Stimulated activated CD8-positive, alpha-beta memory T cell treated with anti-CD3 and anti-CD28 coated beads, Interleukin-4, amount 100 ng/mL, for 24 hours (primary cell): ENCODE measurements around the gene NUP210L.
A peak's percentile ranks its signal among the peaks of the same experiment; 100 is the strongest.
"Not testable (repeated sequence)": the region's sequence is repeated elsewhere in the genome, so short reads cannot be mapped to it uniquely, and the experiment has no call there.

ENCODE experiments used
- DNase-seq: peaks from one replicate; pipeline ENCODE4 v3.0.0-alpha.2; 2020; ENCODE audit warnings: low read depth

Gene NUP210L

DNA sequence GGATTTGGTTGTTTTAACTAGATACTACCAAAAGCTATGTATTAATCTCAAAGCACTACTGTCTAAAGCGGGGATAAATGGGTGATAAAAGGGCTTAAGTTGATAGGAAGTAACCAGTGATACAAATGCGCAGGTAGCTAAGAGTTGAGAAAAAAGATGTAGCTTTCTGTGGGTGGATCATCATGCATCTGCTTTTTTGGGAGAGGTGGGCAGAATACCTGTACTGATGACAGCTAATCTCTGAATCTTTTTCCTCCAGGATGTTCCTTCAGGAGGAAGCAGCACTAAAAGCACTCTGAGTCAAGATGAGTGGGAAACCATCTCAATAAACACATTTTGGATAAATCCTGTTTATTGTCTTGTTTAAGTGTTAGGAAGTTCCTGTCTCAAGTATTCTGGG is 163.1 kb downstream of the NUP210L start:
- DNase-seq: no peak

DNA sequence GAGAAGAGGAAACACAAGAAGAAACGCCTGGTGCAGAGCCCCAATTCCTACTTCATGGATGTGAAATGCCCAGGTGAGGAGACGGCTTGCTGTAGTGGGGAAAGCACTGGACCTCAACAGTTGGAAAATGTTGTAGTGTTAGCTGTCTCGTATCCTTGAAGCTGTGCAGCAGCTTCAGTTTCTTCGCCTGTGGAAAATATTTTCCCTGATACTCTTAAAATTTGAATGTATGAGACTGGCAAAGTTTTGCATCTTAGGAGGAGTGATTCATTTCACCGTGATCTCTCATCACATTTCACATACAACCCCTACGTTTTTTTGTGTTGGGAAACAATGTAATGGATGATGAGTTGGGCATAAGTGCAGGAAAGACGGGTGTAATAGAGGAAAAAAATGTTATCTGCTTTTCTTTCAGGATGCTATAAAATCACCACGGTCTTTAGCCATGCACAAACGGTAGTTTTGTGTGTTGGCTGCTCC is 163.7 kb downstream of the NUP210L start:
- no peak for DNase-seq

DNA sequence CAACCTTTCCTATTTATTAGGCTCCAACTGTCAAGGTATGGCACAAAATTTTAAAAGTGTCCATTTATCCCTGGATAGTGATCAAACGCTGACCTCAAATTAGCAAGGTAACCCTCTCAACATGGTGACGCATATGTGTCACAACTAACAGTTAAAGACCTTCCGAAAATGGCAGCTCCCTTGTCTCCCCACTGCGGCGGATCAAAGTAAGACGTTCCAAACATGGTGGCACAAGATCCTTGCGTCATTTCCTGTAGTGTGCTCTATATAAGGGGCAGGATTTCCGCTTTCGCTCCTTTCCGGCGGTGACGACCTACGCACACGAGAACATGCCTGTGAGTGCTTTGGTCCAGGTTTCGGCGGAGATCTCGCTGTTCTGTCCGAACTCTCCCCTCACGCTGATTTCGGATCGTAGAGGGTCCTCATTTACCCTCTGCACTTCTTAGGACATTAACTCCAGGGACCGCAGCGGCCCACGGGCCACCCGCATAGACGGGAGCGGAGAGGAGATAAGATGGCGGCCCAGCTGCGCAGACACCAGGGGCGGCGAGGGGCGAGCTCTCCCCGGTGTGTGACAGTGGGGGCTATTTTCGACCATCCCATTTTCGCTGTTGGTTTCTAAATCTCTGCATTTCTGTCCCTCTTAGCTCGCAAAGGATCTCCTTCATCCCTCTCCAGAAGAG is 164.3 kb downstream of the NUP210L start, which contains the start of gene RPS27:
RPS27 (plus strand) TSS at position 295 of the 683 bp plus-strand sequence; CDS start at position 330, 35 bp downstream.
- peak; percentile 69 for DNase-seq

DNA sequence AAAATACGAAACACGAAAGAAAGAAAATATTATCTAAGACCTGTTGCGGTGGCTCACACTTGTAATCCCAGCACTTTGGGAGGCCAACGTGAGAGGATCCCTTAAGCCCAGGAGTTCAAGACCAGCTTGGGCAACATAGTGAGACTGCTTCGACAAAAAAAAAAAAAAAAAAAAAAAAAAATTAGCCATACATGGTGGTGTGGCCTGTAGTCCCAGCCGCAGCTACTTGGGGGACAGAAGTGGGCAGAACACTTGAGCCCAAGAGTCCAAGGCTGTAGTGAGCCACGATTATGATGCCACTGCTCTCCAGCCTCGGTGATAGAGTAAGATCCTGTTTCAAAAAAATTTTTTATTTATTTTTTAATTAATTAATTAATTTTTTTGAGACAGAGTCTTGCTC is 167.3 kb downstream of the NUP210L start:
- no peak for DNase-seq

DNA sequence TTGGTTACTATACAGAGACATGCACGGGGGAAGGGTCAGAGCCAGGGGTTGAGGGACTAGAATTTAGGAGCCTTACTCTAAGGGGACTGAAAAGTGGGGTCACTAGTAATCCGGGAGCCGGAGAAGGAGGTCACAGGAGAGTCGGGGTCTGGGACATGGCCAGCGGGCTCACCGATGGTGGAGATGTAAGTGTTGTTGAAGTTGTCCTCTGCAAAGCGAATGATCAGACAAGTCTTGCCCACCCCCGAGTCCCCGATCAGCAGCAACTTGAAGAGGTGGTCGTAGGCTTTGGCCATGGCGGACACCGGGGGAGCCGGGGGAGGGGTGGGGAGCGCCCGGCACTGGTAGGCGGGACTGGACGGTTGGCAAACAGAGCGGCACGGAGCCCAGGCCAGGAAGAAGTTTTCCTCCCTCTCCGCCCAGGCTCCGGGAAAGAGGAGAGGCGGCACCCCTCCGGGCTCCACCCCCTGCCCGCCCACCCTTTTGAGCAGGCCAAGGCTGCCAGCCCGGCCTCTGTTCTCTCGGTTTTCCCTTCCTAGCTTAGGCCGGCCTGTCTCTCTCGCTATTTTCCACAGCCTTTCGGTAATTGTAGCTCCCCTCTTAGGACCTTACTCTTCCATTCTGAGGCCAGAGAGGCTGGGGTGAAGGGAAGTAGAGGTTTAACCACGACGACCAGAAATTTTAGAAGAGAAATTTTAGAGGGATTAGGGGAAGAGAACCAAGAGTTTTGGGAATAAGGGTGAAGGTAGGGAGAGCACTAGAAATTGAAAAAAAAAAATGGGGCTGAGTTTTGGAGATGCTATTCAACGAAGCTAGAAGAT is 168.7 kb downstream of the NUP210L start, which contains the start of gene RAB13:
RAB13 (minus strand) TSS at position 399 of the 821 bp plus-strand sequence; CDS start at position 296, 103 bp downstream.
- no peak for DNase-seq

DNA sequence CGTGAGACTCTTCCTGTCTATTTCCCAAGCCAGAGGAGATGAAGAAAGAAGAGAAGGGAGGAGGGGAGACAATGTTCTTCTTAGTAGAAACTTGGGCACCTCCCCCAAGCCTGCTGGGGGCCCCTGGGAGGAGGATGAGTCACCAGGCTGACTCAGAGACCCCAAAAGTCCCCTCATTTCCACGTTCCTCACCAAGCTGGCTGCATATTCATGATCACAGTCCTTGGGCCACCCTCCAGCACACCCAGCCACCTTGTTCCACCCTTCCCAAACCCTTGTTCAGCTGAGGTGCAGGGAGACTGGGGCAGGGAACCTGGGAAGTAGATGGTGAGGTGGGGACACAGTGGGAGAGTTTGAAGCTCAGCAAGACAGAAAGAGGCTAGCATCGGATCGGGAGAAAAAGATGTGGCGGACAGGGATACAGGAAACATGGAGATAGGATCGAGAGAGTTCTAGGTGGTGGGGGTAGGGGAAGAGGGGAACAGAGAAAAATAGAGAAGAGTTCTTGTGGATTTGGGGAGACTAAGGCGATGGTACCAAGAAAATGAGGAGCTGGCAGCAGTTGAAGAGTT is 169.4 kb downstream of the NUP210L start:
- DNase-seq: peak; percentile 42

DNA sequence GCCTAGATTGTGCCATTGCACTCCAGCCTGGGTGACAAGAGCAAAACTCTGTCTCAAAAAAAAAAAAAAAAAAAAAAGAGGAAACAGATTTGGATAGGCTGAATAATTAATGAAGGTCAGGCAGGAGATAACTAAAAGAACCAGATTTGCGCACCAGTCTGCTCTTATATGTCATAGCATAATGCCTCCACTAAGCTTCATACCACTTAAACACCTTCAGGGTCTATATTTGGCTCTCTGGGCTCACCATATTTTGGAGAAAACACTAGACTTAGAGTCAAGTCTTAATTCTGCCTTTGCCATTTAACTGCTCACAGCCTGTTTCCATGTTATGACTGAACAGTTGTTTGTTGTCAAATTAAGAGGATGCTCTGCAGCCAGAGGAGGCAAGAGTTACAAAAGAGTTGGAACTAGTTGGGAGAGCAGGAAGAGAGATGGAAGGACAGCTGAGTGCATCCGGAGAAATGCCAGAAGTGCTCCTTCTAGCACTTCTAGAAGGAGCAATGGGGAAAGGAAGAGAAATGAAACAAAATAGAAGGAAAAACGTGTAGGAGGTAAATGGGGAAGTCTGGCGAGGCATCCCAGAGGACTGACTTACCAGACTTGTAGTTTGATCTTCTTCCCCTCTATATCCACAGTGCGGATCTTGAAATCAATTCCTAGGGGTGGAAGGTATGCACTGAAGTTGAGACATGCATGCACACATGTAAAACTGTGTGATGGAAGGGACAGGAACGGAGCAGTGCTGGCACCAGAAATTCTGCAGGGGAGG is 170.6 kb downstream of the NUP210L start:
- no peak for DNase-seq

DNA sequence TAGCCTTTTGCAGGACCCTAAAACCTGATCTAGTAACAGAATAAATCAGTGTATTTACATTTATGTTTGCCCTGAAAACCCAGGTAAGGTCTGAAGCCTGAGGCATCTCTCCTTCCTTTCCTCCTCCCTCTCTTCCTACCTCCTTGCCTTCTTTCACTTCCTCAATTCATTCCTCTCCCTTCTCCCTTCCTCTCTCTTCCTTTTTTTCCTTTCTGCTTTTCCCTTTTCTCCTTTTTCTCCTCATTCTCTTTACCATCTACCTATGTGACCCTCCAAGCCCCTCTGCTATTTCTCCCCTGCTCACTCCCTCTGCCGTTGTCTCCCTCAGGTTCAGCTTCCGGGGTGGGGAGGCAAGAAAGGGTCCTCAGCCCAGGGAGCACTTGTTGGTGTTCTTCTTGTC is 173.1 kb downstream of the NUP210L start:
- DNase-seq: not testable (repeated sequence)

DNA sequence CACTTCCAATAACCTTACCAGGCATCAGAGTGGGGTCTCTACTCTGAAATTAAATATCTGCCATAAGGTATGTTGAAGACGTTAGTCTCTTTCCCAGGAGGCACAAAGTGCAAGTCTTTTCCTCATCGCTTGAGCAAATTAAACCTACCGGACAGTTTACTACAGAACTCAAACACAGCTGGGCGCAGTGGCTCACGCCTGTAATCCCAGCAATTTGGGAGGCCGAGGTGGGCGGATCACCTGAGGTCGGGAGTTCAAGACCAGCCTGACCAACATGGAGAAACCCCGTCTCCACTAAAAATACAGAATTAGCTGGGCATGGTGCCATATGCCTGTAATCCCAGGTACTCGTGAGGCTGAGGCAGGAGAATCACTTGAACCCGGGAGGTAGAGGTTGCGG is 175.8 kb downstream of the NUP210L start:
- DNase-seq: not testable (repeated sequence)

DNA sequence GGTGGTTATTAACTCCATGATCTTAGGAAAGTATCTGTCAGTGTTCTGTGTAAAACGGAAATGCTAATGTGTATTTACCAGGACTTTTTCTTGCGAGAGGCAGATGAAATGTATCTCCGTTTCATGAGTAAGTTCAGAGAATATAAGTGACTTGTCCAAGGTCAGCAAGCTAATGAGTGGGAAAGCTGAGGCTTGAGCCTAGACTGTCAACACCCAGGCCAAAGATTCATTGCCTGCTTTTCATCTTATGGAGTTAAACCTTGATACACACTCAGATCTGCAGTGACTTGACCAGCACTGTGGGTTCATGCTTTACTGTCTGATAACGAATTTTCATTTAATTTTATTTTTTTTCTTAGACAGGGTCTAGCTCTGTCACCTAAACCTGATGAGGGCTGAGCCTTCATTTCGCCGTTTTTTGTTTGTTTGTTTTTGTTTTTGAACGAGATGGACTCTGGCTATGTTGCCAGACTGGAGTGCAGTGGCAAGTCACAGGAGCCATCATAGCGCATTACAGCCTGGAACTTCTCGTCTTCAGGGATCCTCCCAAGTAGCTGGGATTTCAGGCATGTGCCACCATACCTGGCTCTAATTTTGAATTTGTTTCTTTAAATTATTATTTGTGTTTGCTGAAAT is 176.5 kb downstream of the NUP210L start:
- DNase-seq: no peak

DNA sequence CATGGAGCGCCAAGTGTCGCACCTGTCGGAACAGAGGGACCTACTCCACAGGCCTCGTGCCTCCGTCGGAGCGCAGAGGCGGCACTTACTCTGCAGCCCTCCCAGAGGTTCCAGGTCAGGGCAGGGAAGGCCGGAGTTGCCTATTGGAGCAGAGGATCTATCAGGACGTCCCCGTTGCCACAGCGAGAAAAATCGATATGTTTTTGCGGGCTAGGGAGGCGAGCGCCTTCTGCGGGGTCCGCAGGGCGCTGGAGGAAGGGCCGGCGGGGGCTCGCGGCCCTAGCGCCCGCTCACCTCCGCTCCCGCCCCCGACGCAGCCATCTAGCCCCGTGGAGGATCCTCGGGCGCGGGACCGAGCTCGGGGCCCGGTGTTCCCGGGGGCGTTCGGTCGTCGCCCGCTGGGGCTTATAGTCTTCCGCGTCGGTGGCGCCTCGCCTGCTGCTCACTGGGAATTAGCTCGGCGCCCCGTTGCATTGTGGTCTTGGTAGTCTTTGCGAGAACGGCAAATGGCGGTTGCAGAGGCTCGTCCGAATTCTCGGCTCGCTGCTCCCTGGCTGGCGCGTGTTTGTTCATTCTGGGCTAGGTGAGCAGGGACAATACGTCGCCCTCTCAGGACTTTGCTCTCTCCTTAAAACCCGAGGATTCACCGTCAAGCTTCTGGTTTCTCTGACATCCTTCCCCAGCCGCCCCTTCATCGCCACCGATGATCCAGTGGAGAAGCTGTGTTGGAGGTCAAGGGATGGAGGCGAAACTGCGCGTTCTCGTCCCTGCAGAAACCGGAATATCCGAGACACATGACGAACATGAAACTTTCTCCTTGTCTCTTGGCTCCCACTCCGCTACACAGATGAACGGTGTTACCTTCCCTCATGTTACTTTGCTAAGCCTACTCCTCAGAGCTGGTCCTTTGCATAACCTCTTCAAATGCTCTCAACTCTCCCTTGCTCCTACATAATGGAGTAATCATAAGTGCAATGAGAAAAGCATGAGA is 177.3 kb downstream of the NUP210L start, which contains the start of gene JTB:
JTB (minus strand) TSS at position 425 of the 991 bp plus-strand sequence; CDS start at position 3, 422 bp downstream.
- peak; percentile 82 for DNase-seq

DNA sequence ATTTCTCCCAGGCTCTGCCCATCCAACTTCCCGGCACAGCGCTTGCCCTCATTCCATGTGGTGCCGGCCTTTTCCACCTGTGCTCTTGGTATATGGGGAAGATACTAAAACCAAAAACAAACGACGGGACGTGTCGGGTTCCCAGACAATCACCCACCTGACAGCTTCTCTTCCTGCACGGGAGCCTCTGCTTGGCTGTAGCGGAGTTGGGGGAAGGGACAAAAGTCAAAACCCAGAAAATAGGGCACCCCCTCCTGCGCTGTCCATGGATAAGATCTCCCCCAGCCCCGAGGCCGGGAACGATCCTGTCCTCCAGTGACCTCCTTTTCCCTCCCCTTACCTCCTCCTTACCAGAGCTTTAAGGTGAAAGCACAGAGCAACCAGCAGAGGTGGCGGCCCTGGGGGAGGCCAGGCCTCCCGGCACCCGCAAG is 178.0 kb downstream of the NUP210L start:
- no peak for DNase-seq

DNA sequence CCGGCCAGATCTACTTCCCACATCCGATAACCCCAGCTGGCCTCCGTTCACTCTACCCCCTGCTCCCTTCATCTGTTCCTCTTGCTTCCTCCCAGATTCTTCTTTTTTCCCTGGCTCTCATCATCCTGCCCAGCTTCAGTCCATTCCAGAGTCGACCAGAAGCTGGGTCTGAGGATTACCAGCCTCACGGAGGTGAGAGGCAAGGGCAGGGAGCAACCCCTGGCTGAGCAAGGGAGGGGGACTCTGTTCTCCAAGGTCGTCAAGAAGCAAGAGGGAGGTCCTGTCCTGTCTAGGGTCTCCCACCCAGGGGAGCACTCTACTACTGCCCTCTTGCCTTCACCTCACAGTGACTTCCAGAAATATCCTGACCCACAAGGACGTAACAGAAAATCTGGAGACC is 181.3 kb downstream of the NUP210L start:
- no peak for DNase-seq

DNA sequence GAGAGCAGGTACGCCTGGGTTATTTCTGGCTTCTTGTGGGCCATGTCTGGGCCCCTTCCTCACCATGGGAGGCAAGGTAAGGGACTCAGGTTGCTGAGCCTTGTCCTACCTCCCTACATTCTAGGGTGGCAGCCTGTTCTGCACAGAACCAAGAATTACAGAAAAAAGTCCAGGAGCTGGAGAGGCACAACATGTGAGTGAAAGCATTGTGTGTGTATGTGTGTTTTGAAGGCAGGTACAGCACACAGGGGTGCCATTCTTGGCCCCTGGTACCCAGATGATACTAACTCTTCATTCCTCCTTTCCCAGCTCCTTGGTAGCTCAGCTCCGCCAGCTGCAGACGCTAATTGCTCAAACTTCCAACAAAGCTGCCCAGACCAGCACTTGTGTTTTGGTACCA is 181.8 kb downstream of the NUP210L start:
- DNase-seq: no peak

DNA sequence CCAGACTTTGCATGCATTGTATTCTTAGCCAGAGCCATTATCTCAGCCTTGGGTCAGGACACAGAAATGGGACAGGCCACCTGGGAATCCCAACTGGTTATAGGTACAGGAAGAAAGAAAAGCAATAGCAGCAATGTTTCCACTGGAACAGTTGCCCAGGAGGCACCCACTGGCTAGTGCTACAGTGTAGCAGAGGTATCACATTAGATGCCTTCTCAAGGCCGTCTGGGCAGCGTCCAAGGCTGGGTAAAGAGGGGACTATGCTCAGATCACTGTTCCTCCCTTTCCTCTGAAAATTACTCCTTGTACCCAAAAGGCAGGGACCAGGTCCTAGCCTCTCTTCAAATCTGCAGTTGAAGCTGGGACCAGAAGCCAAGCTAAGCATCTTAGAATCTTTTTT is 184.5 kb downstream of the NUP210L start:
- no peak for DNase-seq

DNA sequence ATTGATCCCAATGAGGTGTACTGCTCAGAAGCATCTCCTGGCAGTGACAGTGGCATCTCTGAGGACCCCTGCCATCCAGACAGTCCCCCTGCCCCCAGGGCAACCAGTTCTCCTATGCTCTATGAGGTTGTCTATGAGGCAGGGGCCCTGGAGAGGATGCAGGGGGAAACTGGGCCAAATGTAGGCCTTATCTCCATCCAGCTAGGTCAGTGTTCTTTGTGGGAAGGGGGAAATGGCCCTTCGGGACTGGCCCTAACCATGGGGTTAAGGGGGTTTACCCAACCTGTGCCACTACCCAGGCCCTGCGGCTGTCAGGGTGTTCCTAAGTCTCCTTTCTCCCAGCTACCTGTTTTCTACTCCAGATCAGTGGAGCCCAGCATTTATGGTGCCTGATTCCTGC is 185.9 kb downstream of the NUP210L start:
- DNase-seq: no peak

DNA sequence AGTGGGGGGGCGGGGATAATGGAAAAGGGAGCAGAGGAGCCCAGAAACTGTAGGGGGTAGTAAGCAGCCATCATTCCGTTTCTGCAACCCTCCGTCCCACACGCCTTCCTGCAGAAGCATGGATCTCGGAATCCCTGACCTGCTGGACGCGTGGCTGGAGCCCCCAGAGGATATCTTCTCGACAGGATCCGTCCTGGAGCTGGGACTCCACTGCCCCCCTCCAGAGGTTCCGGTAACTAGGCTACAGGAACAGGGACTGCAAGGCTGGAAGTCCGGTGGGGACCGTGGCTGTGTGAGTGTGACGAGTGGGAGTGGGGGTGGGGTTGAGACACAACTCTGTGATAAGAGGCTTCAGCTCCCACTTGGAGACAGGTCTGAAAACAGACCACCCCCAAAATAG is 186.5 kb downstream of the NUP210L start:
- DNase-seq: no peak

DNA sequence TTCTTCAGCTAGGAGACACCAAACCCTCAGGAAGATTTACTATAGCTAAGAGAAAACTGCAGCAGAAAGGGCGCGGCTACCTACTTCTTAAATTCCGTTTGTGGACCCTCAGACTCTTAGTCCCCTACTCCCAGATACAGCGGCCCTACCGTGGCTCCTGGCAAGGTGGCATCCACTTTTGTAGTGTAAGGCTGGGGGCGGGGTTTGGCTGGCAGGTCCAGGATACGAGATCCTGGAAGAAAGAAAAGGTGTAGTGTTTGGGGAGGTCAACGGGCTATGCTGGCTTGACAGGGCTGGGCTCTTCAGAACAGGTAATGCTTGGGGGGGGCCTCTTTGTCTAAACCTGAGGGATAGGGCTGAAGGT is 186.9 kb downstream of the NUP210L start:
- no peak for DNase-seq

DNA sequence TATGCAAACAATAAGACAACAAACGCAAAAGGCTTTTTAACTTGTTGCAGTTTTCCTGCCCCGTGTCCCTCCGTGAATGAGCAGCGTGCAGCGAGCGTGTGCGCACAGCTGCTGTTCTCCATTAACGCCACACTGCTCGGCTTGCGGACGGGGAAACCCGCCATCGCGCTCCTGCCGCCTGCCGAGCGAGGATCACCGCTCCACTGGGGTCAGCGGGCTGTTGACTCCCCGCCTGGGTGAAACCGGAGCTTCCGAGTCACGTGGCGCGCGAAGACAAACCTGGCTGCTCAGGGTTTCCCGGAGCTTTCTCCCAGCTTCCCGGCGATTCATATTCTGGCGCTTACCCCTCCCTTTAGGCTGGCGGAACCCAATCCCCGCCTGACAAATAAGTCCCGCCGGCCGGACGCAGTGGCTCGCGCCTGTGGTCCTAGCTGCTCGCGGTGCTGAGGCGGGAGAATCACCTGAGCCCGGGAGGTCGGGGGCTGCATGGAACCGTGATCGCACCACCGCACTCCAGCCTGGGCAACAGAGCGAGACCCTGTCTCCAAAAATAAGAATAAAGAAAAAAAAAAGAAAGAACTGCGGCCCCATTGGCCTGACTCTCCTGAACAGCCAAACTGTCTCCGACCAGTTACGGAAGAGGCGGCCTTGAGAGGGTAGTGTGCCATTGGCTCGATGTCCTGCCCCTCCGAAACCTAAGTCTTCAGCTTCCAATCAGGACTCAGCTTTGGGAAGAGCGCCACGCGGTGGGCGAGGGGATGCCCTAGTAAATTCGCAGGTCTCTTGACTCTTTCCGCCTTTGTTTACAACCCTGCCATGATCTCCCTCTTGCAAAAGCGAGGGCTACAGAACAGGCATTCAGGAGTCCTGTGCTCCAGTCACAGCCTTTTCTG is 187.5 kb downstream of the NUP210L start, which contains the start of gene CREB3L4:
CREB3L4 (plus strand) TSS at position 796 of the 893 bp plus-strand sequence. CDS start 624 bp downstream, outside the sequence.
- peak; percentile 70 for DNase-seq
